HepG2 (cell line): ENCODE measurements around the gene SYNGR4. TPM values are rescaled to one million over a fixed set of nuclear protein-coding genes. Genes with fewer than 3 reads are reported as not detected.

Experiments used
- MAZ ChIP-seq, 2 experiments: sonication (generic) in 1 of 2; formaldehyde crosslinking in 1 of 2; IDR thresholded peaks; 2 replicates each; pipeline versions ENCODE4 v1.5.0 to v1.6.1; 2012 to 2020; ENCODE audit warnings: low read depth in 2 of 2, mild to moderate bottlenecking in 2 of 2, borderline replicate concordance in 1 of 2, improper control_type of control experiment in 1 of 2, low read length in 1 of 2, missing genetic modification reagents in 1 of 2, moderate library complexity in 1 of 2
- PAWR ChIP-seq: sonication (generic); formaldehyde crosslinking; IDR thresholded peaks from 2 replicates; pipeline ENCODE4 v1.4.0; 2020; ENCODE audit warnings: missing genetic modification reagents, mild to moderate bottlenecking, borderline replicate concordance
- PCBP1 ChIP-seq: fragments of 200-400 bp; formaldehyde crosslinking; IDR thresholded peaks from 2 replicates; pipeline ENCODE4 v1.6.1; 2017; ENCODE audit warnings: mild to moderate bottlenecking, low read depth, low read length, borderline replicate concordance
- REL ChIP-seq: sonication (generic); formaldehyde crosslinking; conservative IDR thresholded peaks from 2 replicates; pipeline ENCODE4 v1.8.0; 2022; ENCODE audit warnings: mild to moderate bottlenecking, missing genetic modification reagents, moderate library complexity
- REST ChIP-seq, 2 experiments: IDR thresholded peaks; 2 replicates each; pipeline ENCODE4 v1.6.1; 2011 to 2012; ENCODE audit warnings: low read length in 2 of 2, borderline replicate concordance in 1 of 2, low read depth in 1 of 2, mild to moderate bottlenecking in 1 of 2, moderate library complexity in 1 of 2
- RORA ChIP-seq: sonication (generic); formaldehyde crosslinking; IDR thresholded peaks from 2 replicates; pipeline ENCODE4 v1.5.0; 2020; ENCODE audit warnings: mild to moderate bottlenecking, missing genetic modification reagents, moderate library complexity
- TBL1XR1 ChIP-seq: fragments of 150-350 bp; IDR thresholded peaks from 2 replicates; pipeline ENCODE4 v1.6.1; 2014; ENCODE audit warnings: borderline replicate concordance, low read length; ENCODE audit not compliant: partially characterized antibody
- ZKSCAN8 ChIP-seq: IDR thresholded peaks from 2 replicates; pipeline ENCODE4 v1.6.1; 2016; ENCODE audit warnings: borderline replicate concordance, missing genetic modification reagents, missing compliant biosample characterization
- ZNF432 ChIP-seq: sonication (generic); formaldehyde crosslinking; IDR thresholded peaks from 2 replicates; pipeline ENCODE4 v1.5.0; 2020; ENCODE audit warnings: missing genetic modification reagents, mild to moderate bottlenecking, borderline replicate concordance
- ZNF496 ChIP-seq: sonication (generic); formaldehyde crosslinking; IDR thresholded peaks from 2 replicates; pipeline ENCODE4 v1.8.1; 2023; ENCODE audit warnings: mild to moderate bottlenecking, moderate library complexity, missing genetic modification reagents; ENCODE audit not compliant: insufficient replicate concordance
- ZNF501 ChIP-seq: sonication (generic); formaldehyde crosslinking; IDR thresholded peaks from 2 replicates; pipeline ENCODE4 v1.5.1; 2020; ENCODE audit warnings: mild to moderate bottlenecking, moderate library complexity, missing genetic modification reagents
- polyA plus RNA-seq, 8 experiments: library from polyadenylated mRNA; depleted of rRNA in 3 of 8; stranded (reverse) in 7 of 8; unstranded in 1 of 8; fragments of >200 nt; fragmentation: Illumina TruSeq in 4 of 8; extraction: Trizol in 4 of 8; gene quantifications; 2 replicates each; pipeline versions ENCODE4 v1.2.1 to v1.2.3, GENCODE V29; 2011 to 2016; ENCODE audit warnings: low read depth in 4 of 8, missing spikeins in 1 of 8, mixed read lengths in 1 of 8; ENCODE audit not compliant: insufficient read depth in 1 of 8
- total RNA-seq, 5 experiments: library from RNA; depleted of rRNA; stranded (reverse); fragments of >200 nt; fragmentation: Illumina TruSeq; extraction: Trizol; gene quantifications; 2 replicates each; pipeline ENCODE4 v1.2.3, GENCODE V29; 2016; ENCODE audit warnings: low read depth in 1 of 5
- TF ChIP-seq, protein P1 (sequence below): IDR thresholded peaks from 2 replicates; pipeline ENCODE4 v1.6.1; 2016; ENCODE audit warnings: low read depth, missing genetic modification reagents, missing compliant biosample characterization
- TF ChIP-seq, protein P2 (sequence below): IDR thresholded peaks from 2 replicates; pipeline ENCODE4 v1.6.1; 2016; ENCODE audit warnings: mild to moderate bottlenecking, missing biosample characterization, missing genetic modification reagents
- TF ChIP-seq, protein P3 (sequence below): sonication (generic); formaldehyde crosslinking; IDR thresholded peaks from 2 replicates; pipeline ENCODE4 v1.8.1; 2023; ENCODE audit warnings: mild to moderate bottlenecking, missing genetic modification reagents
- TF ChIP-seq, protein P4 (sequence below): sonication (generic); formaldehyde crosslinking; IDR thresholded peaks from 2 replicates; pipeline ENCODE4 v1.5.0; 2020; ENCODE audit warnings: missing genetic modification reagents

SYNGR4 gene
- total and polyA plus RNA-seq, 2 of the 13 experiments (the other 11 are each of a cell fraction or from before 2014, with no cell fraction given): not detected

- TF ChIP-seq REST (IDR thresholded peaks at IDR 0.05; ENCODE audit: borderline replicate concordance in 1 of 2, low read depth in 1 of 2, low read length in 2 of 2) (no peak; a peak in 1 of 4 replicates), TBL1XR1 (no peak), MAZ (IDR thresholded peaks at IDR 0.05; ENCODE audit: borderline replicate concordance, low read depth, low read length) (no peak), MAZ (CRISPR knock-in tag; IDR thresholded peaks at IDR 0.05; ENCODE audit: low read depth) (no peak), ZNF496 (no peak), ZNF501 (CRISPR knock-in tag) (peak; percentile 59; the same call in 1 of the 2 replicates), REL (CRISPR knock-in tag) (no peak), PAWR (CRISPR knock-in tag) (no peak), PCBP1 (no peak), RORA (CRISPR knock-in tag) (no peak), ZNF432 (CRISPR knock-in tag) (no peak), ZKSCAN8 (peak; percentile 85; the same call in 1 of the 2 replicates)
- TF ChIP-seq, protein P1, sequence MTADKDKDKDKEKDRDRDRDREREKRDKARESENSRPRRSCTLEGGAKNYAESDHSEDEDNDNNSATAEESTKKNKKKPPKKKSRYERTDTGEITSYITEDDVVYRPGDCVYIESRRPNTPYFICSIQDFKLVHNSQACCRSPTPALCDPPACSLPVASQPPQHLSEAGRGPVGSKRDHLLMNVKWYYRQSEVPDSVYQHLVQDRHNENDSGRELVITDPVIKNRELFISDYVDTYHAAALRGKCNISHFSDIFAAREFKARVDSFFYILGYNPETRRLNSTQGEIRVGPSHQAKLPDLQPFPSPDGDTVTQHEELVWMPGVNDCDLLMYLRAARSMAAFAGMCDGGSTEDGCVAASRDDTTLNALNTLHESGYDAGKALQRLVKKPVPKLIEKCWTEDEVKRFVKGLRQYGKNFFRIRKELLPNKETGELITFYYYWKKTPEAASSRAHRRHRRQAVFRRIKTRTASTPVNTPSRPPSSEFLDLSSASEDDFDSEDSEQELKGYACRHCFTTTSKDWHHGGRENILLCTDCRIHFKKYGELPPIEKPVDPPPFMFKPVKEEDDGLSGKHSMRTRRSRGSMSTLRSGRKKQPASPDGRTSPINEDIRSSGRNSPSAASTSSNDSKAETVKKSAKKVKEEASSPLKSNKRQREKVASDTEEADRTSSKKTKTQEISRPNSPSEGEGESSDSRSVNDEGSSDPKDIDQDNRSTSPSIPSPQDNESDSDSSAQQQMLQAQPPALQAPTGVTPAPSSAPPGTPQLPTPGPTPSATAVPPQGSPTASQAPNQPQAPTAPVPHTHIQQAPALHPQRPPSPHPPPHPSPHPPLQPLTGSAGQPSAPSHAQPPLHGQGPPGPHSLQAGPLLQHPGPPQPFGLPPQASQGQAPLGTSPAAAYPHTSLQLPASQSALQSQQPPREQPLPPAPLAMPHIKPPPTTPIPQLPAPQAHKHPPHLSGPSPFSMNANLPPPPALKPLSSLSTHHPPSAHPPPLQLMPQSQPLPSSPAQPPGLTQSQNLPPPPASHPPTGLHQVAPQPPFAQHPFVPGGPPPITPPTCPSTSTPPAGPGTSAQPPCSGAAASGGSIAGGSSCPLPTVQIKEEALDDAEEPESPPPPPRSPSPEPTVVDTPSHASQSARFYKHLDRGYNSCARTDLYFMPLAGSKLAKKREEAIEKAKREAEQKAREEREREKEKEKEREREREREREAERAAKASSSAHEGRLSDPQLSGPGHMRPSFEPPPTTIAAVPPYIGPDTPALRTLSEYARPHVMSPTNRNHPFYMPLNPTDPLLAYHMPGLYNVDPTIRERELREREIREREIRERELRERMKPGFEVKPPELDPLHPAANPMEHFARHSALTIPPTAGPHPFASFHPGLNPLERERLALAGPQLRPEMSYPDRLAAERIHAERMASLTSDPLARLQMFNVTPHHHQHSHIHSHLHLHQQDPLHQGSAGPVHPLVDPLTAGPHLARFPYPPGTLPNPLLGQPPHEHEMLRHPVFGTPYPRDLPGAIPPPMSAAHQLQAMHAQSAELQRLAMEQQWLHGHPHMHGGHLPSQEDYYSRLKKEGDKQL (CRISPR knock-in tag): peak; percentile 89
- TF ChIP-seq, protein P2, sequence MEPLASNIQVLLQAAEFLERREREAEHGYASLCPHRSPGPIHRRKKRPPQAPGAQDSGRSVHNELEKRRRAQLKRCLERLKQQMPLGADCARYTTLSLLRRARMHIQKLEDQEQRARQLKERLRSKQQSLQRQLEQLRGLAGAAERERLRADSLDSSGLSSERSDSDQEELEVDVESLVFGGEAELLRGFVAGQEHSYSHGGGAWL (CRISPR knock-in tag): no peak
- TF ChIP-seq, protein P3, sequence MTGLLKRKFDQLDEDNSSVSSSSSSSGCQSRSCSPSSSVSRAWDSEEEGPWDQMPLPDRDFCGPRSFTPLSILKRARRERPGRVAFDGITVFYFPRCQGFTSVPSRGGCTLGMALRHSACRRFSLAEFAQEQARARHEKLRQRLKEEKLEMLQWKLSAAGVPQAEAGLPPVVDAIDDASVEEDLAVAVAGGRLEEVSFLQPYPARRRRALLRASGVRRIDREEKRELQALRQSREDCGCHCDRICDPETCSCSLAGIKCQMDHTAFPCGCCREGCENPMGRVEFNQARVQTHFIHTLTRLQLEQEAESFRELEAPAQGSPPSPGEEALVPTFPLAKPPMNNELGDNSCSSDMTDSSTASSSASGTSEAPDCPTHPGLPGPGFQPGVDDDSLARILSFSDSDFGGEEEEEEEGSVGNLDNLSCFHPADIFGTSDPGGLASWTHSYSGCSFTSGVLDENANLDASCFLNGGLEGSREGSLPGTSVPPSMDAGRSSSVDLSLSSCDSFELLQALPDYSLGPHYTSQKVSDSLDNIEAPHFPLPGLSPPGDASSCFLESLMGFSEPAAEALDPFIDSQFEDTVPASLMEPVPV (CRISPR knock-in tag): no peak
- TF ChIP-seq, protein P4, sequence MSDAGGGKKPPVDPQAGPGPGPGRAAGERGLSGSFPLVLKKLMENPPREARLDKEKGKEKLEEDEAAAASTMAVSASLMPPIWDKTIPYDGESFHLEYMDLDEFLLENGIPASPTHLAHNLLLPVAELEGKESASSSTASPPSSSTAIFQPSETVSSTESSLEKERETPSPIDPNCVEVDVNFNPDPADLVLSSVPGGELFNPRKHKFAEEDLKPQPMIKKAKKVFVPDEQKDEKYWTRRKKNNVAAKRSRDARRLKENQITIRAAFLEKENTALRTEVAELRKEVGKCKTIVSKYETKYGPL: no peak
Observed at GRCh38 chr19:48354332-48354992, 9.7 kb upstream of the SYNGR4 start (continued).
